GM18858 (cell line): ENCODE measurements around the gene DIP2B.
"Not testable (repeated sequence)": the region's sequence is repeated elsewhere in the genome, so short reads cannot be mapped to it uniquely, and the experiment has no call there.

Source experiments
- ATAC-seq: cut with Tn5 transposase; IDR thresholded peaks from one replicate; pipeline ENCODE4 v1.9.1; 2021; ENCODE audit not compliant: unreplicated experiment

Gene DIP2B

GRCh38 chr12:50504798-50505674, at the start of gene DIP2B:
Gene DIP2B (plus strand): TSS chr12:50504985. CDS start chr12:50505141, 156 bp downstream.
- ATAC-seq, result peak; percentile 39

- ATAC-seq, result no peak
These were observed 46.2 kb upstream of the DIP2B start for GRCh38 chr12:50458606-50459005.

GRCh38 chr12:50467439-50467838, 37.3 kb upstream of the DIP2B start:
- no peak for ATAC-seq

- ATAC-seq, result no peak
These were observed 27.4 kb upstream of the DIP2B start for GRCh38 chr12:50477241-50477832.

GRCh38 chr12:50482571-50482970, 22.2 kb upstream of the DIP2B start:
- no peak for ATAC-seq

- ATAC-seq, result no peak
These were observed 21.3 kb upstream of the DIP2B start for GRCh38 chr12:50483488-50483887.

GRCh38 chr12:50488801-50489200, 16.0 kb upstream of the DIP2B start:
- ATAC-seq, result no peak

GRCh38 chr12:50498119-50498518, 6.7 kb upstream of the DIP2B start:
- not testable (repeated sequence) for ATAC-seq

GRCh38 chr12:50505675-50506530, 1.1 kb downstream of the DIP2B start:
- ATAC-seq, result no peak

- ATAC-seq, result no peak
These were observed 2.1 kb downstream of the DIP2B start for GRCh38 chr12:50506753-50507473.

GRCh38 chr12:50507474-50507838, 2.7 kb downstream of the DIP2B start:
- ATAC-seq, result no peak

GRCh38 chr12:50507930-50508329, 3.1 kb downstream of the DIP2B start:
- ATAC-seq, result no peak

GRCh38 chr12:50508414-50508813, 3.6 kb downstream of the DIP2B start:
- ATAC-seq, result no peak

GRCh38 chr12:50508970-50509663, 4.3 kb downstream of the DIP2B start:
- ATAC-seq, result no peak

- ATAC-seq, result no peak
These were observed 9.9 kb downstream of the DIP2B start for GRCh38 chr12:50514526-50515276.

GRCh38 chr12:50515587-50515986, 10.8 kb downstream of the DIP2B start:
- no peak for ATAC-seq

GRCh38 chr12:50517421-50518048, 12.8 kb downstream of the DIP2B start:
- ATAC-seq, result peak; percentile 64

GRCh38 chr12:50518090-50518489, 13.3 kb downstream of the DIP2B start:
- ATAC-seq, result no peak

GRCh38 chr12:50519353-50519752, 14.6 kb downstream of the DIP2B start:
- ATAC-seq, result no peak
